ENCODE data around the gene ZFAND6. TPM values are rescaled to one million over a fixed set of nuclear protein-coding genes. Genes with fewer than 3 reads are reported as not detected.
"Not testable (repeated sequence)": the region's sequence is repeated elsewhere in the genome, so short reads cannot be mapped to it uniquely, and the experiment has no call there.

The ZFAND6 gene
- total RNA-seq, 1 donor = 109 TPM

DNA sequence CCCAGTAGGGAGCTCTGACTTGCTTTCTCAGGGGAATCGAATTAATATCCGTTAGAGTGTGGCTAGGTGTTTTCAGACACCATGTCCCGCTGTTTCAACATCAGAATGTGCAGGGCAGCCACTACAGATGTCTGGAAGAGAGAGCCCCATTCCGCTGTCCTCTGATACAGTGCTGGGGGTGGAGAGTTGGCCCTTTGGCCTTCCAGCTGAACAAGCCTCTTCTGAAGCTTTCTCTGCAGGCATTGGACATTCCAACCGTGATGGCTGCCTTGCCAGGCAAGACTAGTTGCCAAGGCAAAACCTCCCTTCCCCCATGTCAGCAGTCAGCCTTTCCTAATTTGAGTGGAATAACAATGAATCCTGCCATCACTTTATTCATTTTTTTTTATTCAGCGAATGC is 94.9 kb downstream of the ZFAND6 start:
- no peak for DNase-seq (ENCODE audit: insufficient read length, low spot score, missing footprints)
- Histone ChIP-seq H3K27ac (ENCODE audit: low read depth, low read length) (no peak overlapping the region), H3K36me3 (ENCODE audit: insufficient read depth, low read length) (no peaks in the 10 kb centered on the region), H3K9me3 (ENCODE audit: low read depth, low read length) (no peaks in the 10 kb centered on the region), H3K4me1 (ENCODE audit: insufficient read depth, low read length) (peaks cover 17% of the 10 kb centered on the region), H3K4me3 (ENCODE audit: insufficient read depth, low read length) (no peak overlapping the region), H3K4me2 (ENCODE audit: insufficient read depth, low read length) (peak overlapping the region; percentile 100), H4K20me1 (ENCODE audit: insufficient read depth, low read length) (no peaks in the 10 kb centered on the region), H3K79me2 (ENCODE audit: insufficient read depth, low read length) (peaks cover 12% of the 10 kb centered on the region), H3K27me3 (ENCODE audit: insufficient read depth, low read length) (no peaks in the 10 kb centered on the region), H2AFZ (ENCODE audit: low read length) (no peak overlapping the region)
- TF ChIP-seq, protein P1, sequence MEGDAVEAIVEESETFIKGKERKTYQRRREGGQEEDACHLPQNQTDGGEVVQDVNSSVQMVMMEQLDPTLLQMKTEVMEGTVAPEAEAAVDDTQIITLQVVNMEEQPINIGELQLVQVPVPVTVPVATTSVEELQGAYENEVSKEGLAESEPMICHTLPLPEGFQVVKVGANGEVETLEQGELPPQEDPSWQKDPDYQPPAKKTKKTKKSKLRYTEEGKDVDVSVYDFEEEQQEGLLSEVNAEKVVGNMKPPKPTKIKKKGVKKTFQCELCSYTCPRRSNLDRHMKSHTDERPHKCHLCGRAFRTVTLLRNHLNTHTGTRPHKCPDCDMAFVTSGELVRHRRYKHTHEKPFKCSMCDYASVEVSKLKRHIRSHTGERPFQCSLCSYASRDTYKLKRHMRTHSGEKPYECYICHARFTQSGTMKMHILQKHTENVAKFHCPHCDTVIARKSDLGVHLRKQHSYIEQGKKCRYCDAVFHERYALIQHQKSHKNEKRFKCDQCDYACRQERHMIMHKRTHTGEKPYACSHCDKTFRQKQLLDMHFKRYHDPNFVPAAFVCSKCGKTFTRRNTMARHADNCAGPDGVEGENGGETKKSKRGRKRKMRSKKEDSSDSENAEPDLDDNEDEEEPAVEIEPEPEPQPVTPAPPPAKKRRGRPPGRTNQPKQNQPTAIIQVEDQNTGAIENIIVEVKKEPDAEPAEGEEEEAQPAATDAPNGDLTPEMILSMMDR (IDR thresholded peaks at IDR 0.05; ENCODE audit: extremely low read depth, low read depth, low read length) = no peak

DNA sequence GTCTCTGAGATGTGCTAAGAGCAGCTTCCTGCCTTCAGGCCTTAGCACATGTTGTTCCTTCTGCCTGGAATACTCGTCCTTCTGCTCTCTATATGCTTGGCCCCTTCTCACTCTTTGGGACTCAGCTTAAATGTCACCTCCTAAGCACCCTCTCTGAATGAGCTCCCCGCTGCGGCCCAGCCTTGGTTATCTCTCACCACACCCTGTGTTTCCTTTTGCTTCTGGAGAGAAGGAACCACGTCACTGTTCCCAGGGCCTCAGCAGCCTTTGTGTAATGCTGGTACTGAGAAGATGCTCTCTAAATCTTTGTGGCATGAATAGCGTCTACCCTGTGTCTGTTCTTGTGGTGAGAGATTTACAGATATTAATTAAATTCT is 95.5 kb downstream of the ZFAND6 start:
- Histone ChIP-seq H3K79me2 (ENCODE audit: insufficient read depth, low read length) (peaks cover 12% of the 10 kb centered on the region), H4K20me1 (ENCODE audit: insufficient read depth, low read length) (no peaks in the 10 kb centered on the region), H3K4me3 (ENCODE audit: insufficient read depth, low read length) (no peak overlapping the region), H3K4me2 (ENCODE audit: insufficient read depth, low read length) (no peak overlapping the region), H3K4me1 (ENCODE audit: insufficient read depth, low read length) (peaks cover 22% of the 10 kb centered on the region), H3K27ac (ENCODE audit: low read depth, low read length) (no peak overlapping the region), H3K27me3 (ENCODE audit: insufficient read depth, low read length) (no peaks in the 10 kb centered on the region), H3K9me3 (ENCODE audit: low read depth, low read length) (no peaks in the 10 kb centered on the region), H2AFZ (ENCODE audit: low read length) (no peak overlapping the region), H3K36me3 (ENCODE audit: insufficient read depth, low read length) (peaks cover 3% of the 10 kb centered on the region)
- no peak for DNase-seq (ENCODE audit: insufficient read length, low spot score, missing footprints)
- TF ChIP-seq, protein P1 (IDR thresholded peaks at IDR 0.05; ENCODE audit: extremely low read depth, low read depth, low read length) = no peak

DNA sequence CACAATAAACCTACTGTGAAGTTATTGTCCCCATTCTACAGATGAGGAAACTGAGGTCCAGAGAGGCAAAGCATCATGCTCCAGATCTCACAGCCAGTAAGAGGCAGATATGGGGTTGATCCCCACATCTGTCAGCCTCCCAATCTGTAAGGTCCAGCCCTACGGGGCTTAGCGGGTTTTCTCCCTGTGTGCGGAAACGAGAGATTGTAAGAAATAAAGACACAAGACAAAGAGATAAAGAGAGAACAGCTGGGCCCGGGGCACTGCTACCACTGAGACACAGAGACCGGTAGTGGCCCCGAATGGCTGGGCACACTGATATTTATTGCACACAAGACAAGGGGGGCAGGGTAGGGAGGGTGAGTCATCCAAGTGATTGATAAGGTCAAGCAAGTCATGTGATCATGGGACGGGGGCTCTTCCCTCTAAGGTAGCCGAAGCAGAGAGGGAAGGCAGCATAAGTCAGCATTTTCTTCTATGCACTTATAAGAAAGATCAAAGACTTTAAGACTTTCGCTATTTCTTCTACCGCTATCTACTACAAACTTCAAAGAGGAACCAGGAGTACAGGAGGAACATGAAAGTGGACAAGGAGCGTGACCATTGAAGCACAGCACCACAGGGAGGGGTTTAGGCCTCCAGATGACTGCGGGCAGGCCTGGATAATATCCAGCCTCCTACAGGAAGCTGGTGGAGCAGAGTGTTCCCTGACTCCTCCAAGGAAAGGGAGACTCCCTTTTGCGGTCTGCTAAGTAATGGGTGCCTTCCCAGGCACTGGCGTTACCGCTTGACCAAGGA is 96.1 kb downstream of the ZFAND6 start:
- not testable (repeated sequence) for H3K27ac ChIP-seq (ENCODE audit: low read depth, low read length); H3K27me3 ChIP-seq (ENCODE audit: insufficient read depth, low read length); H3K9me3 ChIP-seq (ENCODE audit: low read depth, low read length); H4K20me1 ChIP-seq (ENCODE audit: insufficient read depth, low read length); H3K4me2 ChIP-seq (ENCODE audit: insufficient read depth, low read length); H2AFZ ChIP-seq (ENCODE audit: low read length); H3K4me3 ChIP-seq (ENCODE audit: insufficient read depth, low read length); H3K36me3 ChIP-seq (ENCODE audit: insufficient read depth, low read length); DNase-seq (ENCODE audit: insufficient read length, low spot score, missing footprints)
- Histone ChIP-seq H3K4me1 (ENCODE audit: insufficient read depth, low read length) (peaks cover 28% of the 10 kb centered on the region), H3K79me2 (ENCODE audit: insufficient read depth, low read length) (peaks cover 12% of the 10 kb centered on the region)

DNA sequence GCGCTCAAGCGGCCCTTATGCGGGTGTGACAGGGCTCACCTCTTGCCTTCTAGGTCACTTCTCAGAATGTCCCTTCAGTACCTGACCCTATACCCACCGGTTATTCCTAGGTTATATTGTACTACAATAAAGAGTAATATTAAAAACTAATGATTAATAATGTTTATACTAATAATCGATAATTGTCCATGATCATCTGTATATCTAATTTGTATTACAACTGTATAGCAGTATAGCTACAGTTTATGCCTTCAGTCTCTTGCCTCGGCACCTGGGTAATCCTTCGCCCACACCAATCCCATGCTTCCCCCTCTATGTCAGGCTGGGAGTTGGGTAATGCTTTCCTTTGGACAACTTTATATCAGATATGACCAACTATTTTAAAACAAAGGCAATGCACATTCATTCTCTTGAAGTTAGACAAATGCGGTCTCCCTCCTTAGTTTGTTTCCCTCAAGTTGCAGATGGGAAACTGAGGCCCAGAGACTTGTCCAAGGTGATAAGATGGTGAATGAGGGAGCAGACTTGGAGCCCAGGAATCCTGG is 96.8 kb downstream of the ZFAND6 start:
- TF ChIP-seq, protein P1 (IDR thresholded peaks at IDR 0.05; ENCODE audit: extremely low read depth, low read depth, low read length) = no peak

More for the DNA sequence above, 96.8 kb downstream of the ZFAND6 start:
- H3K79me2 ChIP-seq (ENCODE audit: insufficient read depth, low read length) = peaks cover 12% of the 10 kb centered on the region
- peaks cover 3% of the 10 kb centered on the region for H3K36me3 ChIP-seq (ENCODE audit: insufficient read depth, low read length)
- no peak overlapping the region for H2AFZ ChIP-seq (ENCODE audit: low read length)
- H3K9me3 ChIP-seq (ENCODE audit: low read depth, low read length) = no peaks in the 10 kb centered on the region
- H3K27ac ChIP-seq (ENCODE audit: low read depth, low read length) = no peak overlapping the region
- H3K27me3 ChIP-seq (ENCODE audit: insufficient read depth, low read length) = no peaks in the 10 kb centered on the region
- no peak for DNase-seq (ENCODE audit: insufficient read length, low spot score, missing footprints)
- H3K4me2 ChIP-seq (ENCODE audit: insufficient read depth, low read length) = no peak overlapping the region
- no peaks in the 10 kb centered on the region for H4K20me1 ChIP-seq (ENCODE audit: insufficient read depth, low read length)
- H3K4me3 ChIP-seq (ENCODE audit: insufficient read depth, low read length) = no peak overlapping the region
- peaks cover 33% of the 10 kb centered on the region for H3K4me1 ChIP-seq (ENCODE audit: insufficient read depth, low read length)
